Gastroesophageal sphincter (tissue), 3 donors: ENCODE data around the gene PSMD4.

Experiments
- EP300 ChIP-seq: sonication (generic); formaldehyde crosslinking; IDR thresholded peaks from one replicate; pipeline ENCODE4 v1.6.1; 2017; ENCODE audit warnings: antibody characterized with exemption, mild to moderate bottlenecking
- POLR2A ChIP-seq, 2 donors: fragments of 450-650 bp; IDR thresholded peaks; one replicate each; pipeline ENCODE4 v1.6.1; 2017; ENCODE audit warnings: antibody characterized with exemption in 2 of 2, mild to moderate bottlenecking in 2 of 2, moderate library complexity in 1 of 2
- POLR2AphosphoS5 ChIP-seq: sonication (generic); formaldehyde crosslinking; IDR thresholded peaks from one replicate; pipeline ENCODE4 v1.6.1; 2017; ENCODE audit warnings: antibody characterized with exemption
- TF ChIP-seq, protein P1 (sequence below), 4 experiments: fragments of 200-600 bp in 2 of 4; fragments of 450-650 bp in 2 of 4; sonication (generic) in 1 of 4; IDR thresholded peaks; one replicate each; pipeline ENCODE4 v1.5.1; 2017 to 2019; ENCODE audit warnings: antibody characterized with exemption in 4 of 4, mild to moderate bottlenecking in 2 of 4, moderate library complexity in 2 of 4

DNA sequence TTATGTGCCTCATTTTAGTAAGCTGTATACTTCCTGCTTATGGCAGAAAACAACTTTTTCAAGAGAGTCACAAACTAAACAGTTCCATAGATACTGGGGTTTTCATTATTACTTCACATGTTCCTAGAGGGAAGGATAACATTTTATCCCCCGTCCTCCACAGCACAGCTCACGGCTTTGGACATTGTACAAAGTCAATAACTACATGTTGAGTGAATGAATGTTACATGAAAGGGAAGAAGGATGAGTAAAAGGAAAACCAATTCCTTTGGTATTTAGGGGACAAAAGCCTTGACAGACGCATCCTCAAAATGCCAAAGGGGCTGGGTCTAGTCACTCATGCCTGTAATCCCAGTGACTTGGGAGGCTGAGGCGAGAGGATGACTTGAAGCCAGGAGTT lies 57.9 kb downstream of the PSMD4 start:
- TF ChIP-seq, protein P1, sequence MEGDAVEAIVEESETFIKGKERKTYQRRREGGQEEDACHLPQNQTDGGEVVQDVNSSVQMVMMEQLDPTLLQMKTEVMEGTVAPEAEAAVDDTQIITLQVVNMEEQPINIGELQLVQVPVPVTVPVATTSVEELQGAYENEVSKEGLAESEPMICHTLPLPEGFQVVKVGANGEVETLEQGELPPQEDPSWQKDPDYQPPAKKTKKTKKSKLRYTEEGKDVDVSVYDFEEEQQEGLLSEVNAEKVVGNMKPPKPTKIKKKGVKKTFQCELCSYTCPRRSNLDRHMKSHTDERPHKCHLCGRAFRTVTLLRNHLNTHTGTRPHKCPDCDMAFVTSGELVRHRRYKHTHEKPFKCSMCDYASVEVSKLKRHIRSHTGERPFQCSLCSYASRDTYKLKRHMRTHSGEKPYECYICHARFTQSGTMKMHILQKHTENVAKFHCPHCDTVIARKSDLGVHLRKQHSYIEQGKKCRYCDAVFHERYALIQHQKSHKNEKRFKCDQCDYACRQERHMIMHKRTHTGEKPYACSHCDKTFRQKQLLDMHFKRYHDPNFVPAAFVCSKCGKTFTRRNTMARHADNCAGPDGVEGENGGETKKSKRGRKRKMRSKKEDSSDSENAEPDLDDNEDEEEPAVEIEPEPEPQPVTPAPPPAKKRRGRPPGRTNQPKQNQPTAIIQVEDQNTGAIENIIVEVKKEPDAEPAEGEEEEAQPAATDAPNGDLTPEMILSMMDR (IDR thresholded peaks at IDR 0.05) = no peak
- TF ChIP-seq POLR2AphosphoS5 (no peak), EP300 (no peak), POLR2A (IDR thresholded peaks at IDR 0.05) (no peak)
